ENCODE data around the gene WBP11. TPM values are rescaled to one million over a fixed set of nuclear protein-coding genes. Genes with fewer than 3 reads are reported as not detected.

The WBP11 gene
- total and polyA plus RNA-seq, 9 of the 15 experiments (the other 6 are each of a cell fraction or from before 2014, with no cell fraction given): 7.7 to 60.8 (median 24.6) TPM

DNA sequence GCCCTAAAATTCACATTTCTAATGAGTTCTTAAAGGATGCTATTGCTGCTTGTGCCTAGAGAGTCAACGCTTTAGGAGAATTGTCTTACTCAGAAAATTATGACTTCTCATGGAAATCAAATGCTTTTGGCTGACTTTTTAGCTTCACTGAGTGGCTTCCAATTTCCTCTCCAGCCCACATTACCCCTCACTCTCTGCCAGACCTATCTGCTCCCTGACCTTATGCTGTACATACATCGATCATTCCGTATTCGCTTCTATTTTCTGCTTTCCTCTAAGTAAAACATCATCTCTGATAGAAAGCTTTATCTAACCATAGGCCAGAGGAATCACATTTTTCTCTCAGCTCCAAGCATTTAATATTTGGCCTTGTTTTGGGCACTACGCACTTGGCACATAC lies 23.2 kb upstream of the WBP11 start:
- Histone ChIP-seq H4K20me1 (replicated peaks; ENCODE audit: control insufficient read depth, insufficient read depth, low read length) (no peaks in the 10 kb centered on the region), H3K9ac (ENCODE audit: insufficient read depth in 1 of 2, low read depth in 2 of 2, low read length in 2 of 2) (no peak overlapping the region), H3K27ac (ENCODE audit: extremely low read depth, low read depth, low read length) (no peak overlapping the region), H3K4me2 (ENCODE audit: insufficient read depth, low read length) (no peak overlapping the region), H3K9me1 (ENCODE audit: control insufficient read depth, insufficient read depth, low read length) (no peaks in the 10 kb centered on the region), H3K4me3 (no peak overlapping the region), H3K9me3 (replicated peaks; ENCODE audit: control insufficient read depth, insufficient read depth, low read depth, low read length) (no peaks in the 10 kb centered on the region), H2AFZ (ENCODE audit: low read depth, low read length) (no peak overlapping the region), H3K27me3 (ENCODE audit: control insufficient read depth in 2 of 2, insufficient read depth in 2 of 2, low read length in 2 of 2) (no peaks in the 10 kb centered on the region), H3K4me1 (replicated peaks in 1 of 2; ENCODE audit: control insufficient read depth in 2 of 2, insufficient read depth in 2 of 2, low read length in 2 of 2) (no peaks in the 10 kb centered on the region), H3K79me2 (ENCODE audit: control insufficient read depth, insufficient read depth, low read length) (no peaks in the 10 kb centered on the region), H3K36me3 (ENCODE audit: control insufficient read depth, insufficient read depth, low read length) (no peaks in the 10 kb centered on the region)
- in situ Hi-C loops (cut with MboI) (no loop called here), intact Hi-C loops (cut with micrococcal nuclease) (no loop called here)
- DNase-seq (ENCODE audit: extremely low read depth in 1 of 4, low spot score in 3 of 4) (no peak), FAIRE-seq (no peak), ATAC-seq (no peak)
- BruUV-seq (replicated peaks): no TSS peak
- POLR2A ChIA-PET: no interaction called here
- CTCF ChIA-PET (ENCODE audit: low intra/inter-chr PET ratio): no interaction called here
- WGBS (ENCODE audit: insufficient coverage, low coverage, missing lambda C conversion rate): 7% methylated on average over 5 of the region's 5 CpGs
- no peak for TF ChIP-seq HDAC8 (tag; IDR thresholded peaks at IDR 0.05)
- no peak for TF ChIP-seq SRSF9 (IDR thresholded peaks at IDR 0.05; ENCODE audit: borderline replicate concordance, low read depth, low read length)
- TF ChIP-seq ZNF57 (CRISPR knock-in tag; IDR thresholded peaks at IDR 0.05): no peak
- no peak for TF ChIP-seq NCOR1 (IDR thresholded peaks at IDR 0.05)
- no peak for TF ChIP-seq U2AF1 (optimal IDR thresholded peaks at IDR 0.05; ENCODE audit: low read depth, low read length)
- TF ChIP-seq POLR2G (IDR thresholded peaks at IDR 0.05; ENCODE audit: low read depth, low read length): no peak
- no peak for TF ChIP-seq RBM17 (IDR thresholded peaks at IDR 0.05; ENCODE audit: borderline replicate concordance, low read depth, low read length)
- TF ChIP-seq EP300 (IDR thresholded peaks at IDR 0.05; ENCODE audit: low read length): no peak
- TF ChIP-seq KDM4B (IDR thresholded peaks at IDR 0.05; ENCODE audit: borderline replicate concordance in 2 of 2, low read depth in 1 of 2): no peak
- TF ChIP-seq ZNF232 (CRISPR knock-in tag; IDR thresholded peaks at IDR 0.05): no peak
- TF ChIP-seq, protein P1, sequence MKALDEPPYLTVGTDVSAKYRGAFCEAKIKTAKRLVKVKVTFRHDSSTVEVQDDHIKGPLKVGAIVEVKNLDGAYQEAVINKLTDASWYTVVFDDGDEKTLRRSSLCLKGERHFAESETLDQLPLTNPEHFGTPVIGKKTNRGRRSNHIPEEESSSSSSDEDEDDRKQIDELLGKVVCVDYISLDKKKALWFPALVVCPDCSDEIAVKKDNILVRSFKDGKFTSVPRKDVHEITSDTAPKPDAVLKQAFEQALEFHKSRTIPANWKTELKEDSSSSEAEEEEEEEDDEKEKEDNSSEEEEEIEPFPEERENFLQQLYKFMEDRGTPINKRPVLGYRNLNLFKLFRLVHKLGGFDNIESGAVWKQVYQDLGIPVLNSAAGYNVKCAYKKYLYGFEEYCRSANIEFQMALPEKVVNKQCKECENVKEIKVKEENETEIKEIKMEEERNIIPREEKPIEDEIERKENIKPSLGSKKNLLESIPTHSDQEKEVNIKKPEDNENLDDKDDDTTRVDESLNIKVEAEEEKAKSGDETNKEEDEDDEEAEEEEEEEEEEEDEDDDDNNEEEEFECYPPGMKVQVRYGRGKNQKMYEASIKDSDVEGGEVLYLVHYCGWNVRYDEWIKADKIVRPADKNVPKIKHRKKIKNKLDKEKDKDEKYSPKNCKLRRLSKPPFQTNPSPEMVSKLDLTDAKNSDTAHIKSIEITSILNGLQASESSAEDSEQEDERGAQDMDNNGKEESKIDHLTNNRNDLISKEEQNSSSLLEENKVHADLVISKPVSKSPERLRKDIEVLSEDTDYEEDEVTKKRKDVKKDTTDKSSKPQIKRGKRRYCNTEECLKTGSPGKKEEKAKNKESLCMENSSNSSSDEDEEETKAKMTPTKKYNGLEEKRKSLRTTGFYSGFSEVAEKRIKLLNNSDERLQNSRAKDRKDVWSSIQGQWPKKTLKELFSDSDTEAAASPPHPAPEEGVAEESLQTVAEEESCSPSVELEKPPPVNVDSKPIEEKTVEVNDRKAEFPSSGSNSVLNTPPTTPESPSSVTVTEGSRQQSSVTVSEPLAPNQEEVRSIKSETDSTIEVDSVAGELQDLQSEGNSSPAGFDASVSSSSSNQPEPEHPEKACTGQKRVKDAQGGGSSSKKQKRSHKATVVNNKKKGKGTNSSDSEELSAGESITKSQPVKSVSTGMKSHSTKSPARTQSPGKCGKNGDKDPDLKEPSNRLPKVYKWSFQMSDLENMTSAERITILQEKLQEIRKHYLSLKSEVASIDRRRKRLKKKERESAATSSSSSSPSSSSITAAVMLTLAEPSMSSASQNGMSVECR (CRISPR knock-in tag; IDR thresholded peaks at IDR 0.05): no peak
- TF ChIP-seq, protein P2, sequence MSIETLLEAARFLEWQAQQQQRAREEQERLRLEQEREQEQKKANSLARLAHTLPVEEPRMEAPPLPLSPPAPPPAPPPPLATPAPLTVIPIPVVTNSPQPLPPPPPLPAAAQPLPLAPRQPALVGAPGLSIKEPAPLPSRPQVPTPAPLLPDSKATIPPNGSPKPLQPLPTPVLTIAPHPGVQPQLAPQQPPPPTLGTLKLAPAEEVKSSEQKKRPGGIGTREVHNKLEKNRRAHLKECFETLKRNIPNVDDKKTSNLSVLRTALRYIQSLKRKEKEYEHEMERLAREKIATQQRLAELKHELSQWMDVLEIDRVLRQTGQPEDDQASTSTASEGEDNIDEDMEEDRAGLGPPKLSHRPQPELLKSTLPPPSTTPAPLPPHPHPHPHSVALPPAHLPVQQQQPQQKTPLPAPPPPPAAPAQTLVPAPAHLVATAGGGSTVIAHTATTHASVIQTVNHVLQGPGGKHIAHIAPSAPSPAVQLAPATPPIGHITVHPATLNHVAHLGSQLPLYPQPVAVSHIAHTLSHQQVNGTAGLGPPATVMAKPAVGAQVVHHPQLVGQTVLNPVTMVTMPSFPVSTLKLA (conservative IDR thresholded peaks at IDR 0.05): no peak
- no peak for TF ChIP-seq COPS2 (conservative IDR thresholded peaks at IDR 0.05)
